ENCODE results near the gene MBD3.

- TF ChIP-seq CTCF (IDR thresholded peaks at IDR 0.05) (no peak), POLR2A (IDR thresholded peaks at IDR 0.05) (no peak)
Measured at GRCh38 chr19:1618157-1619093, 25.8 kb upstream of the MBD3 start.
